GM19452 (cell line): ENCODE data around the gene NAB2.
"Not testable (repeated sequence)": the region's sequence is repeated elsewhere in the genome, so short reads cannot be mapped to it uniquely, and the experiment has no call there.

Experiments used
- ATAC-seq: cut with Tn5 transposase; IDR thresholded peaks from one replicate; pipeline ENCODE4 v1.9.1; 2021; ENCODE audit not compliant: unreplicated experiment

The NAB2 gene, protein sequence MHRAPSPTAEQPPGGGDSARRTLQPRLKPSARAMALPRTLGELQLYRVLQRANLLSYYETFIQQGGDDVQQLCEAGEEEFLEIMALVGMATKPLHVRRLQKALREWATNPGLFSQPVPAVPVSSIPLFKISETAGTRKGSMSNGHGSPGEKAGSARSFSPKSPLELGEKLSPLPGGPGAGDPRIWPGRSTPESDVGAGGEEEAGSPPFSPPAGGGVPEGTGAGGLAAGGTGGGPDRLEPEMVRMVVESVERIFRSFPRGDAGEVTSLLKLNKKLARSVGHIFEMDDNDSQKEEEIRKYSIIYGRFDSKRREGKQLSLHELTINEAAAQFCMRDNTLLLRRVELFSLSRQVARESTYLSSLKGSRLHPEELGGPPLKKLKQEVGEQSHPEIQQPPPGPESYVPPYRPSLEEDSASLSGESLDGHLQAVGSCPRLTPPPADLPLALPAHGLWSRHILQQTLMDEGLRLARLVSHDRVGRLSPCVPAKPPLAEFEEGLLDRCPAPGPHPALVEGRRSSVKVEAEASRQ

GRCh38 chr12:57088354-57089270, at the start of gene NAB2:
TSS of gene NAB2 (plus strand) at chr12:57089114. CDS start at chr12:57089272, 158 bp downstream.
- peak; percentile 60 for ATAC-seq

DNA sequence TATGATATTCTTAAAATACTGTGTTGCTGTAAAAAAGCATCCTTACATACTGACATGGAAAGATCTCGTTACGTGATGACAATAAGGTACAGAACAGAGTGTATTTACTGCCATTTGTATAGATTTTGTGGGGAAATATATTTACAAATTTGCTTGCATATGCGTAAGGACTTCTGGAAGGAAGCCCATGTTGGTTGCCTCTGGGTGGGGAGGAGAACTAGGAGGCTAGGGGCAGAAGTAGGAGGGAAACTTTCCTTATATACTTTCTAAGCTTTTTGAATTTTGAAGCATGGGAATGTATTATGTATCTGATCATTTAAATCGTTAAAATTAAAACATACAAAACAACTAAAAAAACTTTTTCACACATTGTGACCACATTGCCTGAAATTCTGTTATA, 48.7 kb upstream of the NAB2 start:
- no peak for ATAC-seq

GRCh38 chr12:57040750-57041149, 48.2 kb upstream of the NAB2 start:
- no peak for ATAC-seq

- ATAC-seq, result no peak
These were observed 46.2 kb upstream of the NAB2 start for GRCh38 chr12:57042695-57043094.

GRCh38 chr12:57044468-57044867, 44.4 kb upstream of the NAB2 start:
- no peak for ATAC-seq

DNA sequence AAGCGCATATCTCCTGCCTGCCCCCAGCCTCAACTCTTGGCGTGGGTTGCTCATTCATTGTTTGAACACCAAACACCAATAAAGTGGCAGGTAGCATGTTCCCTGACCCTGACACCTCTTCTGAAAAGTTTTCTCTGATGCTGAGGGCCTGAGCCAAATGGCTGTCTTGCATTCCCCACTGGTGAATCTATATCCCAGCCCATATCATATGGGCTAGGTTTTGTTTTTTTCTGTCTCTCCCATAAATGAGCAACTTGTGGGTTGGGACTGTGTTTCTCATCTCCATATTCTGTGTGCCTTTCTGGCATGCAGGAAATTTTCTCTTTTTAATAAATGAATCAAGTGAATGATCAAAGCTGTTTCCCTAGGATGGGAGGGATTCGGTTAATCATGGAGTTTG, 44.0 kb upstream of the NAB2 start:
- no peak for ATAC-seq

GRCh38 chr12:57046086-57046791, 42.7 kb upstream of the NAB2 start:
- ATAC-seq, result no peak

DNA sequence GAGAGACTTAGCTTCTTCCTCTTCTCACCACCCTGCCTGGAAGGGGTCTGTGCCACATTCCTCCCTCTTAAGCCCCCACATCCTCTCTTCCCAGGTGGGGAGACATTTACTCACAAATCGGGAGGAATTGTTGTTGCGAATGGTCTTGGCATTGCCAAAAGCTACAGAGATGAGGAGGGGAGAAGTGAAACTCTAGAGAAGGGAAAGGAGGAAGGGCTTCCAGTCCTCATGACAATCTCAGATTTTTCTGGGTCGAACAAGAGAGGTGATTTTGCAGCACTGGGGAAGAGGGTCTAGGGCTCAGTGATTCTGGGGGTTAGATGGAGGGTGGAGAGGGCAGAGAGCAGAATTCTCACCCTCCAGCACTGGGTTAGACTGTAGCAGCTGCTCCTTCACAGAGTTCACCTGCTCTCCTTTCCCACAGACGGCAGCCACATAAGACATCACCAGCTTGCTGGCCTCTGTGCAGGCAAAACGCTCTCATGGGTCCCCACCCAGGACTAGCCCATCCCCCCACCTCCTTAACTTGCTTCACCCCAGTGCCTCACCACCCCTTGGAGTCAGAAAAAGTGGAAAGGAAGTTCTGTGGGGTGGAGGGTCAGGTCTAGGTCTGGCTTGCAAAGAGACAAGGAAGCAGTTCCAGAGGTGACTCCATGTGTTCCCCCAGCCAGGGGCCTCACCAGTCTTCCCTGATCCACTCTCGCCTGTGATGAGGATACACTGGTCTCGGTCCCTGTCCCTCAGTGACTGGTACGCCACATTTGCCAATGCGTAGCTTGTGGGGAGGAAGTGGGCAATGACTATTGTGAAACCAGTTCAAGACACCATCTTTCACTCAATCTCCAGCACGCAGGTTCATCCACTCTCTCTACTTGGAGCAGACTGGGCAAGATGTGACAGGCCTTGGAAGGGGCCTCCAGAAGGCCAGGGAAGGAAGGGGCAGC, 41.7 kb upstream of the NAB2 start:
- ATAC-seq, result peak; percentile 58

GRCh38 chr12:57047981-57048380, 40.9 kb upstream of the NAB2 start:
- ATAC-seq, result no peak

DNA sequence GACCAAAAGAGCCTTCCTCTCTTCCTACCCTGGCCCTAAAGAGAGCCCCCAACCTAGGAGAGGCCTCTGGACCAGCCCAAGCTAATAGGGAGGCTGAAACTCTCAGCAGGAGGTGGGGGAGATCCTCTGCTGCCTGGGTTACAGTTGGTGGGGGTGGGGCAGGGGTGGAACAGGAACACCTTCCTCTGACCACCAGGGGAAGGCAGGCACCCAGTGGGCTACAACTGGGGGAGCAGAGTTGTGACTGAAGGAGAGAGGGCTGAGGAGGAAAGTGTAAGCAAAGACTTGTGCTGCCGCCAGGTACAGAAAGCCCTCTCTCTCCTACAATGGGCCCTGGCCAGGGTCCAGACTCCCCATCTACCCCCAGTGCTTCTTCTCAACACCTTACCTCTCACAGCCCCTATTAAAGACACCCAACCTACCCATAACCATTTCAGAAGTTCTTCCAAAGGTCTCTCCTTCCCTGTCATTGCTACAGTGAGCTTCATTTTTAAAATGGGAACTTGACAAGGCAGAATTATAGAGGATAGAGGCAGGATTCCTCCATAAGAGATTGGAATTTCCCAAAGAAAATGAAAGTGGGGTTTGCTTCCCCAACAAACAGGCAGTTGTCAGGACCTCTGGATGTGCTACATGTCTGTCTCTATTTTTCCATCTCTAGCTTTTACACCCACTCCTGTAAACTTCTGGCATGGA, 40.3 kb upstream of the NAB2 start:
- ATAC-seq, result no peak

DNA sequence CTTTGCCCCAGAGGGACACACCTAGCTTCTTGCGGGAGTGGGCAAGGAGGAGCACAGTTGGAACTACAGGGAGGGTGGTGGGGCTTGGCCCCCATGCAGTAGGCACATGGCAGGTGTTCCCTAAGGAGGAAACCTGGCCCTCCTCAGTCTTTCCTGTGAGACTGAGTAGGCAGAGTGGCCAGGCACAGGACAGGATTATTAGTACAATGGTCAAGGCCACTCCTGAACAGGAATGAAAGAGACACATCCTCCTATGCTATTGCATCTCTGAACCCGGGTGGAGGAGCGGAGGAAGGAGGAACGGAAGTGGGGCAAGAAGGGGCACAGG, 39.8 kb upstream of the NAB2 start:
- no peak for ATAC-seq

- ATAC-seq, result no peak
These were observed 39.0 kb upstream of the NAB2 start, which contains the start of gene MYO1A for GRCh38 chr12:57049890-57050289. TSS of gene MYO1A (minus strand) at chr12:57050129. CDS start at chr12:57048323, 1,806 bp downstream.

GRCh38 chr12:57051011-57051410, 37.9 kb upstream of the NAB2 start:
- ATAC-seq, result no peak

DNA sequence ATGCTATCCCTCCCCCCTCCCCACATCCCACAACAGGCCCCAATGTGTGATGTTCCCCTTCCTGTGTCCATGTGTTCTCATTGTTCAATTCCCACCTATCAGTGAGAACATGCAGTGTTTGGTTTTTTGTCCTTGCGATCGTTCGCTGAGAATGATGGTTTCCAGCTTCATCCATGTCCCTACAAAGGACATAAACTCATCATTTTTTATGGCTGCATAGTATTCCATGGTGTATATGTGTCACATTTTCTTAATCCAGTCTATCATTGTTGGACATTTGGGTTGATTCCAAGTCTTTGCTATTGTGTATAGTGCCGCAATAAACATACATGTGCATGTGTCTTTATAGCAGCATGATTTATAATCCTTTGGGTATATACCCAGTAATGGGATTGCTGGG, 35.8 kb upstream of the NAB2 start:
- not testable (repeated sequence) for ATAC-seq

- ATAC-seq, result not testable (repeated sequence)
These were observed 35.0 kb upstream of the NAB2 start for GRCh38 chr12:57053901-57054300.

DNA sequence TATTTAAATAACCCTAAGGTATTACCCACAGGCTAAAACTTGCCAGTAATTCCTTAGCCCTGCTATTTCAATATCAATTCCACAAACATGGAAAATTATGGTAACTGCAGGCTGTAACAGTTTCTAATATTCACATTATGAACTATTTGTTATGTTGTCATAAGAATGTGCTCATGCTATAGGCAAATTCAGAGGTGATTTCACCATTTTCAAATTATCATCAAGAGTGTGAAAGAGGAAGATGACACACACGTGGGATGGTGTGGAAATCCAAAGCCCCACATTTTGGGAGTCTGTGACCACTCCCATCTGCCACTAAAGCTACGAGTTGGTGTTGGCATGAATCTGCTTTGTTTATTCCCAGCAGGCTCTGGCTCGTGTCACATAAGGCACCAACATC, 33.1 kb upstream of the NAB2 start:
- ATAC-seq, result no peak

DNA sequence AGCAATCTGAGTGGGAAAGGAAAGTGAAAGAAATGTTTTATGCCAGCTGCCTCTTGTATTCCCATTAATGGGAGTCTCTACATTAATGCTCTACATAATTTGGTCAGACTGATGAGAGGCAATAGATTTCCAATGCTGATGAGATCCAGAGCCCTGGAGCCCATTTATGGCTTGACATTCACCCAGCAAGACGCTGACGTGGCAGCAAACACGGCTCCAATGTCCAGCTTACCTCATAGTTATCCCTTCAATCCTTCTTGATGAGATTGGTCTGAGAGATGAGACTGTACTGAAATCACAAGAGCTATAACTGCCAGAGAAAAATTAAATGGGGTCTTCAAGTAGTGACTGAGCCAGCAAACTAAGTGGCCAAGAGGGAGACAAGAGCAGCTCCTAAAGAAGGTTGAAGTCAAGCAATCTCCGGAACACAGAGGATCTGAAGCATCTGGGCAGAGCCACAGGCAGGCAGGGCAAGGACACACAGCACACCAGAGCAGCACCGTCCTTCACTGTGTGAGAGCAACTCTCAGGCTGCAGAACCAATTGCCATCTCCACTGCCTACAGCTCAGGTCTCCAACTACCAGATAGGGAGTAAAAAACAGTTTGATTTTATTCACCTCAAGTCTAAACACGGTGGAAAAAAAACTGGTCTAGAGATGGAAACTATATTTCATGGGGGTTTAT, 31.7 kb upstream of the NAB2 start:
- ATAC-seq, result no peak

DNA sequence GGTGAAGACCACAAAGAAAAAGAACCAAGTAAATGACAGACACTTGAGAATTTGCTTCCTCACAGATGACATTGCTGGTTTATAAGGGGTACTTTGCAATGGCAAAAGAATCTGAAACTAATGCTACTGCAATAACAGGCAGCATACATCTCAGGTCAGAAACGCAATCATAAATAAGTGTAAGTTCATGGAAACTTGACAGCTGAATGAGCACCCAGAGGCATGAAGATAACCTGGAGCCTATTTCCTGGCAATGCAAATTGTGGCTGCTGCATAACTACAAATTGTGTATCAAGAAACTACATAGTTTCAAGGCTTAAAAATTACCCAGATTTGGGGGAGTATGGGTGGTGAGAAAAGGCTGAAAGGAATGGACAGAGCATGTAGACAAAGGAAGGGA, 30.5 kb upstream of the NAB2 start:
- ATAC-seq, result no peak
